ENCODE measurements around the gene TMEM43.

TMEM43 gene

GRCh38 chr3:14150491-14151230, 25.8 kb downstream of the TMEM43 start:
- FAIRE-seq: no peak
- no peak for DNase-seq (ENCODE audit: low spot score)

- DNase-seq (ENCODE audit: low spot score) (no peak), FAIRE-seq (no peak)
Measured at GRCh38 chr3:14151471-14152083, 26.7 kb downstream of the TMEM43 start.

- no peak for DNase-seq (ENCODE audit: low spot score)
- no peak for FAIRE-seq
Measured at GRCh38 chr3:14152233-14152962, 27.5 kb downstream of the TMEM43 start.

GRCh38 chr3:14152963-14153355, 28.1 kb downstream of the TMEM43 start:
- FAIRE-seq (no peak), DNase-seq (ENCODE audit: low spot score) (no peak)

- no peak for FAIRE-seq
Measured at GRCh38 chr3:14153663-14154062, 28.8 kb downstream of the TMEM43 start.

GRCh38 chr3:14154276-14154675, 29.4 kb downstream of the TMEM43 start:
- FAIRE-seq (no peak), DNase-seq (ENCODE audit: low spot score) (no peak)

More at GRCh38 chr3:14153663-14154062, 28.8 kb downstream of the TMEM43 start:
- DNase-seq (ENCODE audit: low spot score): no peak

GRCh38 chr3:14154895-14155440, 30.1 kb downstream of the TMEM43 start:
- DNase-seq (ENCODE audit: low spot score) (no peak), FAIRE-seq (no peak)

GRCh38 chr3:14156201-14156600, 31.3 kb downstream of the TMEM43 start:
- no peak for FAIRE-seq

GRCh38 chr3:14156843-14157561, 32.1 kb downstream of the TMEM43 start:
- FAIRE-seq: no peak

More at GRCh38 chr3:14156201-14156600, 31.3 kb downstream of the TMEM43 start:
- DNase-seq (ENCODE audit: low spot score): no peak

GRCh38 chr3:14157951-14158350, 33.1 kb downstream of the TMEM43 start:
- FAIRE-seq (no peak), DNase-seq (ENCODE audit: low spot score) (no peak)

More at GRCh38 chr3:14156843-14157561, 32.1 kb downstream of the TMEM43 start:
- DNase-seq (ENCODE audit: low spot score): no peak

GRCh38 chr3:14158370-14158769, 33.5 kb downstream of the TMEM43 start:
- no peak for DNase-seq (ENCODE audit: low spot score)
- no peak for FAIRE-seq

- no peak for FAIRE-seq
- DNase-seq (ENCODE audit: low spot score): no peak
Measured at GRCh38 chr3:14159426-14159825, 34.6 kb downstream of the TMEM43 start.

GRCh38 chr3:14161282-14161681, 36.4 kb downstream of the TMEM43 start:
- FAIRE-seq (no peak), DNase-seq (ENCODE audit: low spot score) (no peak)

- DNase-seq (ENCODE audit: low spot score): no peak
- no peak for FAIRE-seq
Measured at GRCh38 chr3:14162178-14162577, 37.3 kb downstream of the TMEM43 start.

GRCh38 chr3:14166877-14167603, 42.2 kb downstream of the TMEM43 start:
- FAIRE-seq (no peak), DNase-seq (ENCODE audit: low spot score) (no peak)

- DNase-seq (ENCODE audit: low spot score) (no peak), FAIRE-seq (no peak)
Measured at GRCh38 chr3:14169435-14169834, 44.6 kb downstream of the TMEM43 start.

- no peak for FAIRE-seq
- no peak for DNase-seq (ENCODE audit: low spot score)
Measured at GRCh38 chr3:14169871-14170270, 45.0 kb downstream of the TMEM43 start.

- DNase-seq (ENCODE audit: low spot score): no peak
Measured at GRCh38 chr3:14170531-14171159, 45.8 kb downstream of the TMEM43 start.

GRCh38 chr3:14172496-14172895, 47.6 kb downstream of the TMEM43 start:
- no peak for FAIRE-seq
- DNase-seq (ENCODE audit: low spot score): no peak

More at GRCh38 chr3:14170531-14171159, 45.8 kb downstream of the TMEM43 start:
- FAIRE-seq: no peak

GRCh38 chr3:14174483-14174882, 49.6 kb downstream of the TMEM43 start:
- DNase-seq (ENCODE audit: low spot score) (no peak), FAIRE-seq (no peak)
